Measurements from ENCODE around the gene H1-8.

DNA sequence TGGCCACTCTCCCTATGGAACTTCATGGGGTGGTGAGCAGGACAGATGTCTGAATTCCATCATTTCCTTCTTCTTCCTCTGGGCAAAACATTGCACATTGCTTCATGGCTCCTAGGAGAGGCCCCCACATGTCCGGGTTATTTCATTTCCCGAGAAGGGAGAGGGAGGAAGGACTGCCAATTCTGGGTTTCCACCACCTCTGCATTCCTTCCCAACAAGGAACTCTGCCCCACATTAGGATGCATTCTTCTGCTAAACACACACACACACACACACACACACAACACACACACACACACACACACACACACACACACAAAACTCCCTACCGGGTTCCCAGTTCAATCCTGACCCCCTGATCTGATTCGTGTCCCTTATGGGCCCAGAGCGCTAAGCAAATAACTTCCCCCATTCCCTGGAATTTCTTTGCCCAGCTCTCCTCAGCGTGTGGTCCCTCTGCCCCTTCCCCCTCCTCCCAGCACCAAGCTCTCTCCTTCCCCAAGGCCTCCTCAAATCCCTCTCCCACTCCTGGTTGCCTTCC, 12.7 kb upstream of the H1-8 start:
- no peak for TF ChIP-seq POLR2A (IDR thresholded peaks at IDR 0.05)
- TF ChIP-seq, protein P1, sequence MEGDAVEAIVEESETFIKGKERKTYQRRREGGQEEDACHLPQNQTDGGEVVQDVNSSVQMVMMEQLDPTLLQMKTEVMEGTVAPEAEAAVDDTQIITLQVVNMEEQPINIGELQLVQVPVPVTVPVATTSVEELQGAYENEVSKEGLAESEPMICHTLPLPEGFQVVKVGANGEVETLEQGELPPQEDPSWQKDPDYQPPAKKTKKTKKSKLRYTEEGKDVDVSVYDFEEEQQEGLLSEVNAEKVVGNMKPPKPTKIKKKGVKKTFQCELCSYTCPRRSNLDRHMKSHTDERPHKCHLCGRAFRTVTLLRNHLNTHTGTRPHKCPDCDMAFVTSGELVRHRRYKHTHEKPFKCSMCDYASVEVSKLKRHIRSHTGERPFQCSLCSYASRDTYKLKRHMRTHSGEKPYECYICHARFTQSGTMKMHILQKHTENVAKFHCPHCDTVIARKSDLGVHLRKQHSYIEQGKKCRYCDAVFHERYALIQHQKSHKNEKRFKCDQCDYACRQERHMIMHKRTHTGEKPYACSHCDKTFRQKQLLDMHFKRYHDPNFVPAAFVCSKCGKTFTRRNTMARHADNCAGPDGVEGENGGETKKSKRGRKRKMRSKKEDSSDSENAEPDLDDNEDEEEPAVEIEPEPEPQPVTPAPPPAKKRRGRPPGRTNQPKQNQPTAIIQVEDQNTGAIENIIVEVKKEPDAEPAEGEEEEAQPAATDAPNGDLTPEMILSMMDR (IDR thresholded peaks at IDR 0.05): no peak

Data from heart left ventricle (tissue), 13 donors.